Liver (tissue), 9 donors: ENCODE data around the gene YY1. TPM values are rescaled to one million over a fixed set of nuclear protein-coding genes. Genes with fewer than 3 reads are reported as not detected.

Experiments
- DNase-seq: peaks from one replicate; pipeline ENCODE4 v3.0.0-alpha.2; 2017; ENCODE audit warnings: low spot score
- H3K27ac ChIP-seq, 2 donors: one replicate each; pipeline ENCODE4 v1.7.0; 2013; ENCODE audit warnings: inconsistent platforms in 2 of 2, low read length in 2 of 2, control low read depth in 1 of 2, low read depth in 1 of 2, mild to moderate bottlenecking in 1 of 2
- H3K27me3 ChIP-seq, 4 donors: one replicate each; pipeline versions ENCODE4 v1.6.1 to v1.7.0; 2013; ENCODE audit warnings: low read length in 3 of 4, inconsistent platforms in 1 of 4, mild to moderate bottlenecking in 1 of 4, moderate library complexity in 1 of 4; ENCODE audit not compliant: control insufficient read depth in 4 of 4, insufficient read depth in 4 of 4
- H3K36me3 ChIP-seq, 4 donors: one replicate each; pipeline versions ENCODE4 v1.6.1 to v1.7.0; 2013; ENCODE audit warnings: low read length in 3 of 4, mild to moderate bottlenecking in 3 of 4, low read depth in 1 of 4, moderate library complexity in 1 of 4; ENCODE audit not compliant: control insufficient read depth in 4 of 4, insufficient read depth in 3 of 4
- H3K4me1 ChIP-seq, 4 donors: one replicate each; pipeline versions ENCODE4 v1.6.1 to v1.7.0; 2013; ENCODE audit warnings: low read length in 3 of 4, mild to moderate bottlenecking in 3 of 4, moderate library complexity in 1 of 4; ENCODE audit not compliant: control insufficient read depth in 4 of 4, insufficient read depth in 4 of 4
- H3K4me3 ChIP-seq, 3 donors: one replicate each; pipeline versions ENCODE4 v1.6.1 to v1.7.0; 2013; ENCODE audit warnings: low read length in 3 of 3, control low read depth in 1 of 3, low read depth in 1 of 3, mild to moderate bottlenecking in 1 of 3
- H3K9ac ChIP-seq, 2 donors: one replicate each; pipeline ENCODE4 v1.7.0; 2013; ENCODE audit warnings: low read length in 2 of 2, mild to moderate bottlenecking in 2 of 2, moderate library complexity in 2 of 2, control low read depth in 1 of 2, low read depth in 1 of 2
- H3K9me3 ChIP-seq, 4 donors: one replicate each; pipeline versions ENCODE4 v1.6.1 to v1.7.0; 2013; ENCODE audit warnings: low read length in 3 of 4; ENCODE audit not compliant: control insufficient read depth in 4 of 4
- EGR1 ChIP-seq, 2 donors: IDR thresholded peaks; 2 replicates each; pipeline ENCODE4 v1.6.1; 2016 to 2018; ENCODE audit warnings: antibody characterized with exemption in 2 of 2, low read depth in 2 of 2
- FOXA1 ChIP-seq: IDR thresholded peaks from 2 replicates; pipeline ENCODE4 v1.6.1; 2016; ENCODE audit warnings: antibody characterized with exemption
- FOXA2 ChIP-seq: IDR thresholded peaks from 2 replicates; pipeline ENCODE4 v1.6.1; 2016; ENCODE audit warnings: antibody characterized with exemption
- GABPA ChIP-seq, 2 donors: IDR thresholded peaks in 1 of 2; conservative IDR thresholded peaks in 1 of 2; 2 replicates each; pipeline ENCODE4 v1.6.1; 2016; ENCODE audit warnings: antibody characterized with exemption in 2 of 2, mild to moderate bottlenecking in 1 of 2, moderate library complexity in 1 of 2
- HNF4A ChIP-seq, 2 donors: conservative IDR thresholded peaks; 2 replicates each; pipeline ENCODE4 v1.6.1; 2016; ENCODE audit warnings: antibody characterized with exemption in 2 of 2, mild to moderate bottlenecking in 2 of 2
- HNF4G ChIP-seq: IDR thresholded peaks from 2 replicates; pipeline ENCODE4 v1.6.1; 2016; ENCODE audit warnings: antibody characterized with exemption
- JUND ChIP-seq, 2 donors: IDR thresholded peaks; 2 replicates each; pipeline ENCODE4 v1.6.1; 2016; ENCODE audit warnings: antibody characterized with exemption in 2 of 2
- NR2F2 ChIP-seq: IDR thresholded peaks from 2 replicates; pipeline ENCODE4 v1.6.1; 2016; ENCODE audit warnings: antibody characterized with exemption
- RAD21 ChIP-seq, 2 donors: IDR thresholded peaks; 2 replicates each; pipeline ENCODE4 v1.6.1; 2016; ENCODE audit warnings: antibody characterized with exemption in 2 of 2, mild to moderate bottlenecking in 2 of 2
- REST ChIP-seq: IDR thresholded peaks from 2 replicates; pipeline ENCODE4 v1.6.1; 2016; ENCODE audit warnings: antibody characterized with exemption, mild to moderate bottlenecking
- RXRA ChIP-seq, 2 donors: IDR thresholded peaks; 2 replicates each; pipeline ENCODE4 v1.6.1; 2017 to 2018; ENCODE audit warnings: antibody characterized with exemption in 2 of 2, mild to moderate bottlenecking in 1 of 2
- SP1 ChIP-seq: IDR thresholded peaks from 2 replicates; pipeline ENCODE4 v1.6.1; 2018; ENCODE audit warnings: antibody characterized with exemption, mild to moderate bottlenecking
- TAF1 ChIP-seq: conservative IDR thresholded peaks from 2 replicates; pipeline ENCODE4 v1.6.1; 2016; ENCODE audit warnings: antibody characterized with exemption, mild to moderate bottlenecking
- YY1 ChIP-seq: IDR thresholded peaks from 2 replicates; pipeline ENCODE4 v1.6.1; 2016; ENCODE audit warnings: antibody characterized with exemption, mild to moderate bottlenecking
- WGBS: extraction: QIAGEN DNeasy Blood & Tissue Kit; methylation state at CpG from one replicate; pipeline ENCODE4 v1.1.7; 2013; 5-methylcytosine and 5-hydroxymethylcytosine counted together
- polyA plus RNA-seq, 2 donors: library from polyadenylated mRNA; stranded (reverse) in 1 of 2; unstranded in 1 of 2; fragments of 200-250 nt in 1 of 2; fragments of >200 nt in 1 of 2; fragmentation: Nextera tagmentation in 1 of 2; extraction: Ambion mirVana in 1 of 2; gene quantifications; one replicate each; pipeline versions ENCODE4 v1.2.1 to v1.2.3, GENCODE V29; 2013 to 2015
- total RNA-seq, 2 donors: library from RNA; depleted of rRNA; stranded (reverse); fragments of >200 nt; gene quantifications; one replicate each; pipeline ENCODE4 v1.2.3, GENCODE V29; 2014
- TF ChIP-seq, protein P1 (sequence below): IDR thresholded peaks from 2 replicates; pipeline ENCODE4 v1.6.1; 2016; ENCODE audit warnings: antibody characterized with exemption
- TF ChIP-seq, protein P2 (sequence below): IDR thresholded peaks from 2 replicates; pipeline ENCODE4 v1.6.1; 2016; ENCODE audit warnings: antibody characterized with exemption
- TF ChIP-seq, protein P3 (sequence below): IDR thresholded peaks from 2 replicates; pipeline ENCODE4 v1.6.1; 2016; ENCODE audit warnings: antibody characterized with exemption
- donor health status: healthy.
- donor health status: healthy.
- donor health status: healthy.
- donor health status: healthy.
- donor health status: healthy.

The YY1 gene
- total and polyA plus RNA-seq, 4 donors = 15.8 to 37.4 (median 28.8) TPM

- no peak for TF ChIP-seq SP1
- TF ChIP-seq GABPA (IDR thresholded peaks at IDR 0.05 in 1 of 2, conservative IDR thresholded peaks at IDR 0.05 in 1 of 2) = no peak
- no peak for TF ChIP-seq TAF1
- no peak for TF ChIP-seq FOXA2
- TF ChIP-seq FOXA1 = no peak
- no peak for TF ChIP-seq JUND (IDR thresholded peaks at IDR 0.05)
- TF ChIP-seq, protein P1, sequence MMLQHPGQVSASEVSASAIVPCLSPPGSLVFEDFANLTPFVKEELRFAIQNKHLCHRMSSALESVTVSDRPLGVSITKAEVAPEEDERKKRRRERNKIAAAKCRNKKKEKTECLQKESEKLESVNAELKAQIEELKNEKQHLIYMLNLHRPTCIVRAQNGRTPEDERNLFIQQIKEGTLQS = no peak
- no peak for TF ChIP-seq HNF4A (conservative IDR thresholded peaks at IDR 0.05)
- TF ChIP-seq HNF4G = no peak
- no peak for TF ChIP-seq REST
- TF ChIP-seq, protein P2, sequence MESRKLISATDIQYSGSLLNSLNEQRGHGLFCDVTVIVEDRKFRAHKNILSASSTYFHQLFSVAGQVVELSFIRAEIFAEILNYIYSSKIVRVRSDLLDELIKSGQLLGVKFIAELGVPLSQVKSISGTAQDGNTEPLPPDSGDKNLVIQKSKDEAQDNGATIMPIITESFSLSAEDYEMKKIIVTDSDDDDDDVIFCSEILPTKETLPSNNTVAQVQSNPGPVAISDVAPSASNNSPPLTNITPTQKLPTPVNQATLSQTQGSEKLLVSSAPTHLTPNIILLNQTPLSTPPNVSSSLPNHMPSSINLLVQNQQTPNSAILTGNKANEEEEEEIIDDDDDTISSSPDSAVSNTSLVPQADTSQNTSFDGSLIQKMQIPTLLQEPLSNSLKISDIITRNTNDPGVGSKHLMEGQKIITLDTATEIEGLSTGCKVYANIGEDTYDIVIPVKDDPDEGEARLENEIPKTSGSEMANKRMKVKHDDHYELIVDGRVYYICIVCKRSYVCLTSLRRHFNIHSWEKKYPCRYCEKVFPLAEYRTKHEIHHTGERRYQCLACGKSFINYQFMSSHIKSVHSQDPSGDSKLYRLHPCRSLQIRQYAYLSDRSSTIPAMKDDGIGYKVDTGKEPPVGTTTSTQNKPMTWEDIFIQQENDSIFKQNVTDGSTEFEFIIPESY = no peak
- no peak for TF ChIP-seq YY1
- no peak for TF ChIP-seq RXRA (IDR thresholded peaks at IDR 0.05)
- TF ChIP-seq, protein P3, sequence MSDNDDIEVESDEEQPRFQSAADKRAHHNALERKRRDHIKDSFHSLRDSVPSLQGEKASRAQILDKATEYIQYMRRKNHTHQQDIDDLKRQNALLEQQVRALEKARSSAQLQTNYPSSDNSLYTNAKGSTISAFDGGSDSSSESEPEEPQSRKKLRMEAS = no peak
- peaks cover 0 to 11% (median 5%) of the 10 kb centered on the region in 4 donors for H3K36me3 ChIP-seq
- no peaks in the 10 kb centered on the region for H3K27me3 ChIP-seq
- no peak overlapping the region for H3K9ac ChIP-seq
- no peak overlapping the region for H3K27ac ChIP-seq
- no peaks in the 10 kb centered on the region for H3K9me3 ChIP-seq
- H3K4me1 ChIP-seq = peaks cover 3 to 17% (median 10%) of the 10 kb centered on the region in 4 donors
- WGBS = 87% methylated on average over 5 of the region's 5 CpGs
- no peak overlapping the region for H3K4me3 ChIP-seq
- no peak for DNase-seq
Observed at GRCh38 chr14:100262545-100262944, 23.6 kb downstream of the YY1 start.

DNA sequence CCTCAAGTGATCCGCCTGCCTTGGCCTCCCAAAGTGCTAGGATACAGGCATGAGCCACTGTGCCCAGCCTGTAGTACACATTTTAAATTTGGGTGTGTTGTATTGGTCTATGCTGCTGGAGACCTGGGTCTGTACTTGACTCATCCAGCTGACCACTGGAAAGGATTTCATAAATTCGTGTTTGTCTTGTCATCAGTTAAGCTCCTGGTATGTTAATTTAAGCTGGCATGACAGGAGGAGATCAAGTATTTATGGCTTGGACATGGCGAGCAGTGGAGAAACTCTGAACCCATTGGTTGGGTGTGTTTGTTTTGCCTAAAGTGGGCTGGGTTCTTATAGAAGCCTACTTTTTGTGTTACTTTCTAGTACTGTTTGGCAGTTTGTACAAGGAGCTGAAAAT lies 24.2 kb downstream of the YY1 start:
- peaks cover 6 to 22% (median 13%) of the 10 kb centered on the region in 4 donors for H3K4me1 ChIP-seq
- no peak for TF ChIP-seq REST
- TF ChIP-seq FOXA1 = no peak
- no peak for TF ChIP-seq HNF4A (conservative IDR thresholded peaks at IDR 0.05)
- TF ChIP-seq TAF1 = no peak
- TF ChIP-seq YY1 = no peak
- TF ChIP-seq RAD21 (IDR thresholded peaks at IDR 0.05) = no peak
- no peak for TF ChIP-seq GABPA (IDR thresholded peaks at IDR 0.05 in 1 of 2, conservative IDR thresholded peaks at IDR 0.05 in 1 of 2)
- no peak for TF ChIP-seq FOXA2
- no peak for TF ChIP-seq NR2F2
- TF ChIP-seq JUND (IDR thresholded peaks at IDR 0.05) = no peak
- no peak for TF ChIP-seq RXRA (IDR thresholded peaks at IDR 0.05)
- TF ChIP-seq, protein P2 = no peak
- TF ChIP-seq SP1 = no peak
- TF ChIP-seq EGR1 (IDR thresholded peaks at IDR 0.05; ENCODE audit: low read depth in 2 of 2) = no peak
- TF ChIP-seq, protein P1 = no peak
- TF ChIP-seq, protein P3 = no peak

More for the DNA sequence above, 24.2 kb downstream of the YY1 start:
- 86% methylated on average over 3 of the region's 3 CpGs for WGBS
- Histone ChIP-seq H3K9me3 (no peaks in the 10 kb centered on the region), H3K36me3 (peaks cover 0 to 11% (median 5%) of the 10 kb centered on the region in 4 donors), H3K9ac (no peak overlapping the region), H3K27me3 (no peaks in the 10 kb centered on the region), H3K4me3 (no peak overlapping the region), H3K27ac (no peak overlapping the region)
- no peak for DNase-seq
